Heart left ventricle (tissue), 13 donors: ENCODE results near the gene AP2A1.

Experiments
- CTCF ChIP-seq, 12 donors: fragments of 200-600 bp; sonication (generic) in 4 of 12; IDR thresholded peaks; one replicate each; pipeline versions ENCODE4 v1.5.0 to v1.8.0; 2018 to 2022; ENCODE audit warnings: antibody characterized with exemption in 12 of 12, mild to moderate bottlenecking in 5 of 12
- POLR2A ChIP-seq, 2 donors: fragments of 450-650 bp; IDR thresholded peaks; one replicate each; pipeline ENCODE4 v1.6.1; 2017; ENCODE audit warnings: antibody characterized with exemption in 2 of 2, mild to moderate bottlenecking in 2 of 2, moderate library complexity in 2 of 2
- donor health status: ischemic (EF 13 %, LVEDD 7.1; RV severe dilation, severe dysfunction).
- donor health status: DM: no; HTN: yes; CAD: no.
- donor health status: DM: no; HTN: no; CAD: no.
- donor health status: ischemic (EF 25% LVEDD 6.9; RV normal size, moderate dysfunction).
- donor health status: ischemic (EF 25% LVEDD 5.7; RV mildly dilated, moderate dysfunction).
- donor health status: ischemic (EF 35%, LVEDD 5.7; RV mildly dilated, moderate dysfunction).
- donor health status: nonischemic (EF 11% LVEDD 7.7; RV severe dilation, severe dysfunction).
- donor health status: DM: yes; HTN: yes; CAD: no.
- donor health status: PGD.
- donor health status: ischemic (EF 29% LVEDD 5.4; RV normal size, mild dysfunction).
- donor health status: nonischemic (EF 23%, LVEDD 6.1; RV moderate dilation, normal function).

- TF ChIP-seq CTCF (IDR thresholded peaks at IDR 0.05) (no peak), POLR2A (IDR thresholded peaks at IDR 0.05) (no peak)
Observed at GRCh38 chr19:49793561-49793840, 26.7 kb downstream of the AP2A1 start.
